NCI-H2081 (cell line): ENCODE results near the gene SDHAF1.
A peak's percentile ranks its signal among the peaks of the same experiment; 100 is the strongest.

Experiments used
- DNase-seq, 2 experiments: peaks; one replicate each; lab custom pipeline; 2025; lab: John Stamatoyannopoulos, UW

The SDHAF1 gene

GRCh38 chr19:35986664-35987570 lies 8.1 kb upstream of the SDHAF1 start:
- DNase-seq = peak; percentile 59

GRCh38 chr19:35987571-35987896 lies 7.5 kb upstream of the SDHAF1 start:
- DNase-seq = no peak

- no peak for DNase-seq
These were observed 6.2 kb upstream of the SDHAF1 start for GRCh38 chr19:35988824-35989223.

- DNase-seq = no peak
These were observed 4.8 kb upstream of the SDHAF1 start for GRCh38 chr19:35990156-35990555.

GRCh38 chr19:35990771-35991730 lies 3.9 kb upstream of the SDHAF1 start:
- no peak for DNase-seq

- no peak for DNase-seq
These were observed 3.1 kb upstream of the SDHAF1 start for GRCh38 chr19:35991731-35992450.

GRCh38 chr19:35992907-35993765 lies 1.9 kb upstream of the SDHAF1 start:
- no peak for DNase-seq

- DNase-seq = no peak
These were observed 927 bp upstream of the SDHAF1 start for GRCh38 chr19:35993923-35994598.

- DNase-seq = no peak
These were observed 1.8 kb downstream of the SDHAF1 start for GRCh38 chr19:35996777-35997176.

- no peak for DNase-seq
These were observed 6.6 kb downstream of the SDHAF1 start for GRCh38 chr19:36001605-36002004.

- no peak for DNase-seq
These were observed 8.3 kb downstream of the SDHAF1 start for GRCh38 chr19:36003284-36003683.

- no peak for DNase-seq
These were observed 12.0 kb downstream of the SDHAF1 start for GRCh38 chr19:36006955-36007354.

GRCh38 chr19:36008336-36008978 lies 13.5 kb downstream of the SDHAF1 start, which contains the start of gene SYNE4:
TSS of gene SYNE4 (minus strand) at chr19:36008813. CDS start at chr19:36008681, 132 bp downstream.
- DNase-seq = no peak

- peak; percentile 34 to 63 for DNase-seq
These were observed 14.2 kb downstream of the SDHAF1 start for GRCh38 chr19:36009220-36009619.

GRCh38 chr19:36009633-36010379 lies 14.8 kb downstream of the SDHAF1 start:
- DNase-seq = no peak

GRCh38 chr19:36010402-36010801 lies 15.4 kb downstream of the SDHAF1 start:
- no peak for DNase-seq

- no peak for DNase-seq
These were observed 18.5 kb downstream of the SDHAF1 start for GRCh38 chr19:36013280-36014011.
